NCI-H226 (cell line): Measurements from ENCODE around the gene DNMT1.

Experiments used
- DNase-seq: peaks from one replicate; pipeline ENCODE4 v3.0.0-alpha.2; 2015

The DNMT1 gene

GRCh38 chr19:10138879-10139795 is 55.6 kb downstream of the DNMT1 start:
- no peak for DNase-seq

- no peak for DNase-seq
Measured at GRCh38 chr19:10137751-10138682, 56.7 kb downstream of the DNMT1 start.

GRCh38 chr19:10136936-10137335 is 57.8 kb downstream of the DNMT1 start:
- no peak for DNase-seq

GRCh38 chr19:10135551-10136334 is 59.0 kb downstream of the DNMT1 start:
- DNase-seq, result no peak

- no peak for DNase-seq
Measured at GRCh38 chr19:10134040-10134439, 60.7 kb downstream of the DNMT1 start.

GRCh38 chr19:10133596-10133995 is 61.2 kb downstream of the DNMT1 start:
- DNase-seq, result no peak

GRCh38 chr19:10132905-10133304 is 61.8 kb downstream of the DNMT1 start:
- DNase-seq, result no peak

GRCh38 chr19:10126213-10126639 is 68.5 kb downstream of the DNMT1 start:
- no peak for DNase-seq

- no peak for DNase-seq
Measured at GRCh38 chr19:10124429-10124828, 70.3 kb downstream of the DNMT1 start.

GRCh38 chr19:10122045-10122444 is 72.7 kb downstream of the DNMT1 start:
- no peak for DNase-seq

GRCh38 chr19:10120538-10121189 is 74.1 kb downstream of the DNMT1 start:
- peak; percentile 67 for DNase-seq

- DNase-seq, result no peak
Measured at GRCh38 chr19:10118960-10119359, 75.8 kb downstream of the DNMT1 start.

GRCh38 chr19:10116866-10117616 is 77.7 kb downstream of the DNMT1 start:
- DNase-seq, result no peak

- no peak for DNase-seq
Measured at GRCh38 chr19:10116085-10116865, 78.5 kb downstream of the DNMT1 start.

- no peak for DNase-seq
Measured at GRCh38 chr19:10115392-10116084, 79.2 kb downstream of the DNMT1 start.

- DNase-seq, result no peak
Measured at GRCh38 chr19:10114651-10115391, 79.9 kb downstream of the DNMT1 start.

- DNase-seq, result no peak
Measured at GRCh38 chr19:10113964-10114650, 80.6 kb downstream of the DNMT1 start.

- DNase-seq, result no peak
Measured at GRCh38 chr19:10113592-10113963, 81.2 kb downstream of the DNMT1 start.
